K562 treated with DMSO at 1 percent for 4 hours (cell line): ENCODE measurements around the gene SGTA. TPM values are rescaled to one million over a fixed set of nuclear protein-coding genes. Genes with fewer than 3 reads are reported as not detected.

Source experiments
- total RNA-seq: library from RNA; unstranded; fragments of 300-600 nt; gene quantifications from 2 replicates; pipeline ENCODE4 v1.2.3, GENCODE V29; 2022; ENCODE audit not compliant: insufficient read depth

Gene SGTA
- 118 and 130 TPM in 2 replicates for total RNA-seq

GRCh38 chr19:2782936-2783780 lies at the start of gene SGTA:
Gene SGTA (minus strand): TSS chr19:2783273. CDS start chr19:2769068, 14,205 bp downstream.

GRCh38 chr19:2819540-2820111 lies 36.6 kb upstream of the SGTA start, which contains the start of gene ZNF554:
Gene ZNF554 (plus strand): TSS chr19:2819868. CDS start chr19:2820072, 204 bp downstream.

GRCh38 chr19:2785244-2785997 lies 2.3 kb upstream of the SGTA start, which contains the start of gene THOP1:
Gene THOP1 (plus strand): TSS chr19:2785503. CDS start chr19:2785663, 160 bp downstream.

GRCh38 chr19:2739602-2740313 lies 43.3 kb downstream of the SGTA start, which contains the start of gene SLC39A3:
Gene SLC39A3 (minus strand): TSS chr19:2740017. CDS start chr19:2737257, 2,760 bp downstream.

GRCh38 chr19:2720777-2721569 lies 62.1 kb downstream of the SGTA start, which contains the start of gene DIRAS1:
Gene DIRAS1 (minus strand): TSS chr19:2721372. CDS start chr19:2717806, 3,566 bp downstream.

Other genes starting within 250 kb of the SGTA start
- gene GNG7, start 80.6 kb downstream of the SGTA start, total RNA-seq, result 0.28 and 0.48 TPM in 2 replicates
- 3.9 and 4.3 TPM in 2 replicates for gene DIRAS1, start 61.9 kb downstream of the SGTA start, total RNA-seq
- 165 and 175 TPM in 2 replicates for gene SLC39A3, start 43.3 kb downstream of the SGTA start, total RNA-seq
- gene THOP1, start 2.2 kb upstream of the SGTA start, total RNA-seq, result 128 and 158 TPM in 2 replicates
- 1.9 and 2.1 TPM in 2 replicates for gene ZNF554, start 36.6 kb upstream of the SGTA start, total RNA-seq
- gene ZNF555, start 58.2 kb upstream of the SGTA start, total RNA-seq, result 1.4 TPM in 2 replicates
- gene ZNF556, start 84.1 kb upstream of the SGTA start, total RNA-seq, result 0.48 TPM in 1 of 2 replicates, not detected in the other
- 3.2 and 4.1 TPM in 2 replicates for gene ZNF57, start 117.7 kb upstream of the SGTA start, total RNA-seq
- 2.2 and 5.2 TPM in 2 replicates for gene ZNF77, start 161.7 kb upstream of the SGTA start, total RNA-seq
- 2.9 and 8.3 TPM in 2 replicates for gene TLE6, start 194.3 kb upstream of the SGTA start, total RNA-seq
- gene TLE2, start 246.0 kb upstream of the SGTA start, total RNA-seq, result 82.1 and 92.1 TPM in 2 replicates